ENCODE data around the gene DOCK7.
"Not testable (repeated sequence)": the region's sequence is repeated elsewhere in the genome, so short reads cannot be mapped to it uniquely, and the experiment has no call there.

Gene DOCK7

DNA sequence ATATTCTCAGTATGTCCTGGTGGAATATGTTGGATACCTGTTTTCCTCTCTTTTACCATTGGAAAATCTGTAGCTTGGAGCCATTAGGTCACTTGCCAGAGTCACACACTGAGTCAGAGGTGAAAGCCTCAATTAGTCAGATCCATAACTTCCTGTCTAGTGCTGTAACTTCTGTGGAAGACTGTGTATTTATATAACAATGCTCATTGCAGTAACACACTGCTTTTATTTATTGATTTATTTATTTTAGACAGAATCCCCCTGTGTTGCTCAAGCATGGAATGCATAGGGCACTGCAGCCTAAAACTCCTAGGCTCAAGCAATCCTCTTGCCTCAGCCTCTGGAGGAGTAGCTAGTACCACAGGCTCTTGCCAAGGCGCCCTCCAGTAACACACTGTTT lies 1.3 kb upstream of the DOCK7 start:
- peak overlapping the region; percentile 85 for H3K4me3 ChIP-seq (ENCODE audit: low read depth, low read length)
- TF ChIP-seq, protein P1, sequence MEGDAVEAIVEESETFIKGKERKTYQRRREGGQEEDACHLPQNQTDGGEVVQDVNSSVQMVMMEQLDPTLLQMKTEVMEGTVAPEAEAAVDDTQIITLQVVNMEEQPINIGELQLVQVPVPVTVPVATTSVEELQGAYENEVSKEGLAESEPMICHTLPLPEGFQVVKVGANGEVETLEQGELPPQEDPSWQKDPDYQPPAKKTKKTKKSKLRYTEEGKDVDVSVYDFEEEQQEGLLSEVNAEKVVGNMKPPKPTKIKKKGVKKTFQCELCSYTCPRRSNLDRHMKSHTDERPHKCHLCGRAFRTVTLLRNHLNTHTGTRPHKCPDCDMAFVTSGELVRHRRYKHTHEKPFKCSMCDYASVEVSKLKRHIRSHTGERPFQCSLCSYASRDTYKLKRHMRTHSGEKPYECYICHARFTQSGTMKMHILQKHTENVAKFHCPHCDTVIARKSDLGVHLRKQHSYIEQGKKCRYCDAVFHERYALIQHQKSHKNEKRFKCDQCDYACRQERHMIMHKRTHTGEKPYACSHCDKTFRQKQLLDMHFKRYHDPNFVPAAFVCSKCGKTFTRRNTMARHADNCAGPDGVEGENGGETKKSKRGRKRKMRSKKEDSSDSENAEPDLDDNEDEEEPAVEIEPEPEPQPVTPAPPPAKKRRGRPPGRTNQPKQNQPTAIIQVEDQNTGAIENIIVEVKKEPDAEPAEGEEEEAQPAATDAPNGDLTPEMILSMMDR (IDR thresholded peaks at IDR 0.05; ENCODE audit: low read depth, low read length), result no peak

DNA sequence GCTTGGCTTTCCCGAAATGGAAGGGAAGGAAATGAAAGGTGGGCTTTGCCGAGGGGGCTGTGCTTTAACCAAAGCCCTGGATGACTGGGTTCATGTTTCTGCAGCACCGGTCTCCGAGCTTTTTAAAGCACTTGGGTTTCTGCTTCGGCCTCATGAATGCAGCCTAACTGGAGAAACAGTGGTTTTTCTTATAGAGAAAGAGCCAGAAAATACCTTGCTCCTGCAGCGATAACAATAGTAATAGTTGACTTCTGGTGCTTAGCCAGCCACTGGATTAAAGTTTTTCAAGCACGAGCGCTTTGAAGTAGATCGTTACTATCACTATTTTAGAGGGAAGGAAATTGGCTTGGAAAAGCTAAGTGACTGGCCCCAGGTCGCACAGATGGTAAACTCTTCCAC lies 500 bp upstream of the DOCK7 start:
- TF ChIP-seq, protein P1 (IDR thresholded peaks at IDR 0.05; ENCODE audit: low read depth, low read length), result no peak
- H3K4me3 ChIP-seq (ENCODE audit: low read depth, low read length), result peak overlapping the region; percentile 85

DNA sequence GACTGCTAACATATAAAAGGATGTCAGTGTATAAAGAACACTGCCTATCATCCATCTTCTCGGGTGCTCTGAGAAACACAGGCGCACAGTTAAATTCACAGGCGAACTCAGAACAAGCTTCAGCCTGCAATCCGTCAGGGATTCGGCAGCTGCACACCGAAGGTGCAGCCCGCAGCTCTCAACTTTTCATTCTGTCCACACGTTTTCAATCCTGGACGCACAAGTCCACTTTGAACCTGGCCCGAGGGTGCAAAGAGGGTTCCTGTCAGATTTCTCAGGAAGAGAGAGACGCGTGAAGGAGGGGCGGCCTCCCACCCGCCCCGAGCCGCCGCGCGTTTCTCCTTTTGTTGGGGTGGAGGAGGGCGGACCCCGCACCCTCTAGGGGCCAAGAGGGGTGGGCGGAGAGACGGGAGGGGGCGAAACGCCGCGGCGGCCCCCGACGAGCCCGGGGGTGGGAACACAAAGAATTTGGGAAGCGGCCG lies 724 bp downstream of the DOCK7 start:
- TF ChIP-seq, protein P1 (IDR thresholded peaks at IDR 0.05; ENCODE audit: low read depth, low read length), result no peak
- H3K4me3 ChIP-seq (ENCODE audit: low read depth, low read length), result peak overlapping the region; percentile 85

DNA sequence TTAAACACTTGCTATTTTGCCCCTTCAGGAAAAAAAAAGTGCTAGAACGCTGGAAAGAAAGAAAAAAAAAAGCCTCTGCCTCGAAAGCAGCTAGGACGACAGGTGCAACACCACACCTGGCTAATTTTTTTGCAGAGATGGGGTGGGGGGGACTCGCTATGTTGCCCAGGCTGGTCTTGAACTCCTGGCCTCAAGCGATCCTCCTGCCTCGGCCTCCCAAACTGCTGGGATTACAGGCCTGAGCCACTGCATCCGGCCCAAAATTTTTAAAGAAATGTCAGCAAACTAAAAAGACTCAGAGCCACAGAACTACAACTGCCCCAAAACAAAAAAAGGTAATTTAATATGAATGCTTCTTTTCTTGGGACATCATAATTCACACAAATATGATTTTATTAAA lies 1.4 kb downstream of the DOCK7 start:
- peak overlapping the region; percentile 85 for H3K4me3 ChIP-seq (ENCODE audit: low read depth, low read length)
- TF ChIP-seq, protein P1 (IDR thresholded peaks at IDR 0.05; ENCODE audit: low read depth, low read length), result no peak

DNA sequence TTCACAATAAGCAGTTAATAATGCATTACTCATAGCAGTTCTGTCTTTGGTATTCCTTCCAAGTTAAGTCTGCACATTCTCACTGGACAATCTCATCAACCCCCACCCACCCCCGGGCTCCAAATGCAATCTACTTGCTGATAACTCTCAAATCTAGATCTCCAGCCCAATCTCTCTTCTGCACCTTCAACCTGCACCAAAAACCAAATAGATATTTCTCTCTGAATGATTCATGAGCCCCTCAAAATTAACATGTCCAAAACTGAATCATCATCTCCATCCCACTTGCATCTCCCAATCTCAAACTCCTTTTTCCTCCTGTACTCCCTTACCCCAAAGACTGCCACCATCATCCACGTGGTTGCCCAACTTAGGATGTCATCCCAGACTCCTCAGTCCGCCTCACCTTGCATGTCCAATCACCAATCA lies 2.7 kb downstream of the DOCK7 start:
- TF ChIP-seq, protein P1 (IDR thresholded peaks at IDR 0.05; ENCODE audit: low read depth, low read length), result no peak
- no peak overlapping the region for H3K4me3 ChIP-seq (ENCODE audit: low read depth, low read length)

DNA sequence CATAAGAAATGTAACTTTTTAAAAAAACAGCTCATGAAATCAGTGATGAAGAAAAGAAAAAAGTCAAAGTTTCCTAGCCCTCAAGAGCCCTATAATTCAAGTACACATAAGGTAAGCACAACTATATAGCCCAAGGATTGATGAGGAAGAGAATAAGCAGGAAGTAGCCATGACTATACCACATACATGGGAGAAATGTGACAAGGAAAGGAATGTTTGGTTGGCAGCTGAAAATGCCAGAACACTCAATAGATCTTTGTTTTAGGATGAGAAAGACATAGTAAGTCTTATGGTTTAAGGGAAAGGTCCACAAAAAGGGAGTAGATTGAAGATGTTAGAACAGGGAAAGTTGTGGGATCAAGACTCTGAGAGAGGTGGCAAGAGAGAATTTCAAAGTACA lies 5.7 kb downstream of the DOCK7 start:
- TF ChIP-seq, protein P1 (IDR thresholded peaks at IDR 0.05; ENCODE audit: low read depth, low read length), result no peak
- H3K4me3 ChIP-seq (ENCODE audit: low read depth, low read length), result no peak overlapping the region

DNA sequence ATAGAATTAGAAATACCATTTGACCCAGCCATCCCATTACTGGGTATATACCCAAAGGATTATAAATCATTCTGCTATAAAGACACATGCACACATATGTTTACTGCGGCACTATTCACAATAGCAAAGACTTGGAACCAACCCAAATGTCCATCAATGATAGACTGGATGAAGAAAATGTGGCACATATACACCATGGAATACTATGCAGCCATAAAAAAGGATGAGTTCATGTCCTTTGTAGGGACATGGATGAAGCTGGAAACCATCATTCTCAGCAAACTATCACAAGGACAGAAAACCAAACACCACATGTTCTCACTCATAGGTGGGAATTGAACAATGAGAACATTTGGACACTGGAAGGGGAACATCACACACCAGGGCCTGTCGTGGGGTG lies 7.2 kb downstream of the DOCK7 start:
- H3K4me3 ChIP-seq (ENCODE audit: low read depth, low read length), result not testable (repeated sequence)

DNA sequence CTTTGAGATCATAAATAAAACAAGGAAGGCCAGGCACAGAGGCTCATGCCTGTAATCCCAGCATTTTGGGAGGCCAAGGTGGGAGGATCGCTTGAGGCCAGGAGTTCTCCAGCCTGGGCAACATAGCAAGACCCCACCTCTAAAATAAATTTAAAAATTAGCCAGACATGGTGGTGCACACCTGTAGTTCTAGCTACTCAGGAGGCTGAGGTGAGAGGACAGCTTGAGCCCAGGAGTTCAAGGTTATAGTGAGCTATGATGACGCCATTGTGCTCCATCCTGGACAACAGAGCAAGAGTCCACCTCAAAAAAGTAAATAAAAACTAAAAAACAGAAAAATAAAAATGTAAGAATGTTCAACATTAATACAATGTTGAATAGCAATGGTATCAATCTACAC lies 10.4 kb downstream of the DOCK7 start:
- not testable (repeated sequence) for H3K4me3 ChIP-seq (ENCODE audit: low read depth, low read length)

All from WI38 (cell line).